ENCODE data around the gene UNC5CL. TPM values are rescaled to one million over a fixed set of nuclear protein-coding genes. Genes with fewer than 3 reads are reported as not detected.

Gene UNC5CL
- total RNA-seq, 1 donor from 2014 or later = 2.2 TPM

GRCh38 chr6:41037107-41037900 is 1.7 kb downstream of the UNC5CL start:
- H3K27ac Mint-ChIP-seq = no peak overlapping the region
- ChIA-PET CTCF (interaction anchor here (0.9 to 1.5 kb wide), 3 partner anchors 10 to 19 kb away, joined by 3 to 12 read pairs (median 3); no protein-coding TSS in a partner anchor), POLR2A (no interaction called here)
- H3K4me1 Mint-ChIP-seq = no peaks in the 10 kb centered on the region
- no peak for TF ChIP-seq CTCF (IDR thresholded peaks at IDR 0.05)
- DNase-seq (no peak), ATAC-seq (ENCODE audit: low read depth) (no peak)
- H3K27me3 Mint-ChIP-seq = no peaks in the 10 kb centered on the region
- peaks cover 1% of the 10 kb centered on the region for H3K36me3 Mint-ChIP-seq (ENCODE audit: low read depth)
- intact Hi-C loops (cut with micrococcal nuclease) = no loop called here
- no peak overlapping the region for H3K4me3 Mint-ChIP-seq
- H3K9me3 Mint-ChIP-seq = no peaks in the 10 kb centered on the region

- ChIA-PET CTCF (interaction anchor here (0.9 to 1.5 kb wide), 2 partner anchors 9 to 20 kb away, joined by 3 to 12 read pairs; no protein-coding TSS in a partner anchor), POLR2A (no interaction called here)
- no peaks in the 10 kb centered on the region for H3K36me3 Mint-ChIP-seq (ENCODE audit: low read depth)
- H3K27me3 Mint-ChIP-seq = no peaks in the 10 kb centered on the region
- DNase-seq (no peak), ATAC-seq (ENCODE audit: low read depth) (no peak)
- no peak for TF ChIP-seq CTCF (IDR thresholded peaks at IDR 0.05)
- H3K4me3 Mint-ChIP-seq = no peak overlapping the region
- no peaks in the 10 kb centered on the region for H3K9me3 Mint-ChIP-seq
- H3K4me1 Mint-ChIP-seq = no peaks in the 10 kb centered on the region
- intact Hi-C loops (cut with micrococcal nuclease) = no loop called here
- no peak overlapping the region for H3K27ac Mint-ChIP-seq
Observed at GRCh38 chr6:41036601-41037000, 2.4 kb downstream of the UNC5CL start.

- H3K36me3 Mint-ChIP-seq (ENCODE audit: low read depth) = no peaks in the 10 kb centered on the region
- no peak overlapping the region for H3K27ac Mint-ChIP-seq
- H3K4me3 Mint-ChIP-seq = no peak overlapping the region
- H3K27me3 Mint-ChIP-seq = no peaks in the 10 kb centered on the region
- POLR2A ChIA-PET = no interaction called here
- H3K4me1 Mint-ChIP-seq = no peaks in the 10 kb centered on the region
- no peak for DNase-seq
- no peak for ATAC-seq (ENCODE audit: low read depth)
- no peak for TF ChIP-seq CTCF (IDR thresholded peaks at IDR 0.05)
- CTCF ChIA-PET = interaction anchor here (1.5 kb wide), 1 partner anchor 8 kb away, joined by 12 read pairs; no protein-coding TSS in a partner anchor
- intact Hi-C loops (cut with micrococcal nuclease) = no loop called here
- no peaks in the 10 kb centered on the region for H3K9me3 Mint-ChIP-seq
Observed at GRCh38 chr6:41036186-41036585, 2.8 kb downstream of the UNC5CL start.

GRCh38 chr6:41033776-41034175 is 5.2 kb downstream of the UNC5CL start:
- H3K36me3 Mint-ChIP-seq (ENCODE audit: low read depth) = no peaks in the 10 kb centered on the region
- no peak overlapping the region for H3K4me3 Mint-ChIP-seq
- H3K27ac Mint-ChIP-seq = no peak overlapping the region
- H3K27me3 Mint-ChIP-seq = no peaks in the 10 kb centered on the region
- POLR2A ChIA-PET = no interaction called here
- H3K4me1 Mint-ChIP-seq = peaks cover 5% of the 10 kb centered on the region
- ATAC-seq (ENCODE audit: low read depth) (no peak), DNase-seq (no peak)
- no peaks in the 10 kb centered on the region for H3K9me3 Mint-ChIP-seq
- no peak for TF ChIP-seq CTCF (IDR thresholded peaks at IDR 0.05)
- CTCF ChIA-PET = no interaction called here
- intact Hi-C loops (cut with micrococcal nuclease) = no loop called here

DNA sequence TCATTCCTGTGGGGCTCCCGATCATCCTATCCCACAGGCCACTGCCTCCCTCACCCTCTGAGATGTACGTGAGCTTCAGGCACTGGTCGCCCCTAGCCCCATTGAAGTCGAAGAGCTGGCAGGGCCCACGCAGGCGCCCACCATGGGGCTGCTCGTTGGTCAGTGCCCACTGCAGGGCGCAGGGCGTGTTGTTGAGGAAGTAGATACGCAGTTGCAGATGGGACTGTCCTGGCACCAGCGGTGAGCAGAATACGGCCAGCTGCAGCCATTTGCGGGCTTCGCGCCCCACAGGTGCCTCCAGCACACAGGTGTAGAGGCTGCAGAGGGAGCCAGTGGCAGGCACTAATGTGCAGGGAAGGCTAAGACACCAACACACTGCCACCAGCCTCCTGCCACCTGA is 6.2 kb downstream of the UNC5CL start:
- no peak for TF ChIP-seq CTCF (IDR thresholded peaks at IDR 0.05)
- CTCF ChIA-PET = no interaction called here
- Mint-ChIP-seq H3K9me3 (no peaks in the 10 kb centered on the region), H3K27ac (no peak overlapping the region), H3K36me3 (ENCODE audit: low read depth) (no peaks in the 10 kb centered on the region), H3K27me3 (no peaks in the 10 kb centered on the region), H3K4me1 (peaks cover 11% of the 10 kb centered on the region), H3K4me3 (no peak overlapping the region)
- POLR2A ChIA-PET = no interaction called here
- intact Hi-C loops (cut with micrococcal nuclease) = no loop called here
- DNase-seq (no peak), ATAC-seq (ENCODE audit: low read depth) (no peak)

All from activated B cell treated with CpG ODN at 0.5 μM for 24 hours (primary cell).